GM19035 (cell line): ENCODE measurements around the gene SIX4.
A peak's percentile ranks its signal among the peaks of the same experiment; 100 is the strongest.
"Not testable (repeated sequence)": the region's sequence is repeated elsewhere in the genome, so short reads cannot be mapped to it uniquely, and the experiment has no call there.

Source experiments
- ATAC-seq: cut with Tn5 transposase; IDR thresholded peaks from one replicate; pipeline ENCODE4 v1.9.1; 2021; ENCODE audit not compliant: unreplicated experiment

The SIX4 gene

GRCh38 chr14:60723907-60724618 lies at the start of gene SIX4:
SIX4 (minus strand) TSS chr14:60724351; CDS start chr14:60724074, 277 bp downstream.
- ATAC-seq: peak; percentile 49

- no peak for ATAC-seq
Observed at GRCh38 chr14:60773558-60773957, 49.4 kb upstream of the SIX4 start.

- ATAC-seq: no peak
Observed at GRCh38 chr14:60771117-60771516, 47.0 kb upstream of the SIX4 start.

- no peak for ATAC-seq
Observed at GRCh38 chr14:60768602-60769001, 44.5 kb upstream of the SIX4 start.

GRCh38 chr14:60760644-60761364 lies 36.7 kb upstream of the SIX4 start:
- ATAC-seq: no peak

- no peak for ATAC-seq
Observed at GRCh38 chr14:60760209-60760608, 36.1 kb upstream of the SIX4 start.

GRCh38 chr14:60758885-60759284 lies 34.7 kb upstream of the SIX4 start:
- ATAC-seq: no peak

GRCh38 chr14:60757567-60758002 lies 33.4 kb upstream of the SIX4 start:
- ATAC-seq: no peak

GRCh38 chr14:60756847-60757246 lies 32.7 kb upstream of the SIX4 start:
- ATAC-seq: no peak

GRCh38 chr14:60753264-60754119 lies 29.3 kb upstream of the SIX4 start:
- ATAC-seq: peak; percentile 98

- ATAC-seq: no peak
Observed at GRCh38 chr14:60744566-60744965, 20.4 kb upstream of the SIX4 start.

GRCh38 chr14:60738843-60739508 lies 14.8 kb upstream of the SIX4 start:
- no peak for ATAC-seq

GRCh38 chr14:60736494-60736893 lies 12.3 kb upstream of the SIX4 start:
- ATAC-seq: no peak

- ATAC-seq: no peak
Observed at GRCh38 chr14:60735416-60735815, 11.3 kb upstream of the SIX4 start.

GRCh38 chr14:60734465-60735242 lies 10.5 kb upstream of the SIX4 start, which contains the start of gene MNAT1:
MNAT1 (plus strand) TSS chr14:60734761; CDS start chr14:60734863, 102 bp downstream.
- ATAC-seq: peak; percentile 97

GRCh38 chr14:60732840-60733483 lies 8.8 kb upstream of the SIX4 start:
- ATAC-seq: no peak

- ATAC-seq: not testable (repeated sequence)
Observed at GRCh38 chr14:60731291-60731690, 7.1 kb upstream of the SIX4 start.

GRCh38 chr14:60723116-60723906 lies 840 bp downstream of the SIX4 start:
- ATAC-seq: peak; percentile 50
